PC-3 (cell line): ENCODE data around the gene BAG3. TPM values are rescaled to one million over a fixed set of nuclear protein-coding genes. Genes with fewer than 3 reads are reported as not detected.

Experiments
- ATAC-seq: fragments of 200-7000 bp; cut with Tn5 transposase; 2 replicates; pipeline ENCODE4 v1.9.1; 2020; ENCODE audit warnings: mild to moderate bottlenecking, moderate library complexity
- BruUV-seq: library from RNA; stranded (reverse); fragments of 400-500 nt; replicated peaks from 2 replicates; lab custom pipeline; 2021; lab: Mats Ljungman, UMichigan
- CTCF ChIA-PET: fragments of 300-600 bp; sonication (Branson Sonifier 250); formaldehyde crosslinking; loops from one replicate; lab custom pipeline; 2022; ENCODE audit warnings: antibody characterized with exemption; lab: Charles Lee
- POLR2A ChIA-PET: fragments of 300-600 bp; sonication (Branson Sonifier 250); formaldehyde crosslinking; loops from one replicate; lab custom pipeline; 2022; ENCODE audit warnings: antibody characterized with exemption; ENCODE audit not compliant: unreplicated experiment; lab: Charles Lee
- DNase-seq: peaks from one replicate; pipeline ENCODE4 v3.0.0-alpha.2; 2015
- H2AFZ ChIP-seq: fragments of 300-600 bp; sonication (generic); 2 replicates; pipeline ENCODE4 v1.6.0; 2016; ENCODE audit warnings: antibody characterized with exemption, low read length
- H3F3A ChIP-seq: fragments of 300-600 bp; sonication (generic); one replicate; pipeline ENCODE4 v1.6.0; 2017; ENCODE audit warnings: antibody characterized with exemption, low read length, control low read depth, mild to moderate bottlenecking; ENCODE audit not compliant: unreplicated experiment
- H3K27ac ChIP-seq: fragments of 300-600 bp; sonication (generic); 2 replicates; pipeline ENCODE4 v1.5.1; 2016; ENCODE audit warnings: mild to moderate bottlenecking, low read length
- H3K27me3 ChIP-seq: fragments of 300-600 bp; sonication (generic); 2 replicates; pipeline ENCODE4 v1.6.1; 2016; ENCODE audit warnings: low read length, mixed read lengths
- H3K36me3 ChIP-seq: fragments of 300-600 bp; sonication (generic); 2 replicates; pipeline ENCODE4 v1.6.1; 2016; ENCODE audit warnings: low read depth, mixed run types, low read length, mixed read lengths
- H3K4me1 ChIP-seq: fragments of 300-600 bp; sonication (generic); 2 replicates; pipeline ENCODE4 v1.5.1; 2016; ENCODE audit warnings: low read length; ENCODE audit not compliant: insufficient read depth
- H3K4me2 ChIP-seq: fragments of 300-600 bp; sonication (generic); 2 replicates; pipeline ENCODE4 v1.6.0; 2016; ENCODE audit warnings: low read length
- H3K4me3 ChIP-seq: fragments of 300-600 bp; sonication (generic); 2 replicates; pipeline ENCODE4 v1.5.1; 2016; ENCODE audit warnings: mild to moderate bottlenecking, low read length, mixed read lengths
- H3K79me2 ChIP-seq: fragments of 300-600 bp; sonication (generic); 2 replicates; pipeline ENCODE4 v1.6.1; 2017; ENCODE audit warnings: low read length, mixed read lengths
- H3K9ac ChIP-seq: fragments of 300-600 bp; sonication (generic); 2 replicates; pipeline ENCODE4 v1.6.0; 2016; ENCODE audit warnings: mild to moderate bottlenecking, low read length
- H3K9me2 ChIP-seq: fragments of 300-600 bp; sonication (generic); replicated peaks from 2 replicates; pipeline ENCODE4 v1.6.1; 2016; ENCODE audit warnings: mixed run types, low read length, mixed read lengths
- H3K9me3 ChIP-seq: fragments of 300-600 bp; sonication (generic); 2 replicates; pipeline ENCODE4 v1.6.1; 2016; ENCODE audit warnings: low read length, mixed read lengths
- H4K20me1 ChIP-seq: fragments of 300-600 bp; sonication (generic); 2 replicates; pipeline ENCODE4 v1.6.1; 2016; ENCODE audit warnings: low read length, mixed read lengths
- CTCF ChIP-seq: fragments of 300-600 bp; sonication (generic); conservative IDR thresholded peaks from 2 replicates; pipeline ENCODE4 v1.5.1; 2017; ENCODE audit warnings: antibody characterized with exemption, low read depth, mild to moderate bottlenecking, low read length
- EZH2 ChIP-seq: fragments of 300-600 bp; sonication (generic); IDR thresholded peaks from one replicate; pipeline ENCODE4 v1.6.1; 2017; ENCODE audit warnings: antibody characterized with exemption, mild to moderate bottlenecking, low read length; ENCODE audit not compliant: unreplicated experiment
- EZH2phosphoT487 ChIP-seq: fragments of 300-600 bp; sonication (generic); IDR thresholded peaks from 2 replicates; pipeline ENCODE4 v1.6.1; 2018; ENCODE audit warnings: mild to moderate bottlenecking, antibody characterized with exemption, low read length, borderline replicate concordance
- intact Hi-C: fragments of 100-400 bp; cut with micrococcal nuclease; formaldehyde crosslinking; loops from 2 replicates; pipeline ENCODE4 v1.9.0; 2023
- total RNA-seq: library from RNA; depleted of rRNA; stranded (reverse); fragments of >200 nt; gene quantifications from 2 replicates; pipeline ENCODE4 v1.2.3, GENCODE V29; 2014

The BAG3 gene
- total RNA-seq, 1 experiment from 2014 or later, result 47.1 TPM

DNA sequence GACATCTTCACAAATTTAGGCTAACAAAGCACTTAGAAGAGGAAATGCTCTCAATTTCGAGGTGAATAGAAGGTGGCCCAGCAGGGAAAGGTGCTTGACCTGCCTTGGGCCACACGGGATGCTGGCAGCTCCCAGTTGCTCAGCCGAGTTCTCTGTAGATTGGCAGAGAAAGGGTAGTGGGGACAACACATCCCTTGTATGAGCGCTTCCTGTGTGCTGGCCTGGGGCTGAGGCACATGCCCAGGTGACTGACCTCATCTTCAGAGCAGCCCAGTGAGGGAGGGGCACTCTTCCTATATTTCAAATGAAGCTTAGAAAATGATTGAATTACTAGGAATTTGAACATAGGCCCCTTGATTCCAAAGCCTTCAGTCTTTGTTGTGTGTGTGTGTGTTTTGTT is 20.2 kb downstream of the BAG3 start:
- ATAC-seq (no peak), DNase-seq (no peak)
- no TSS peak for BruUV-seq
- no peaks in the 10 kb centered on the region for H3K27me3 ChIP-seq
- H3F3A ChIP-seq, result peaks cover 3% of the 10 kb centered on the region
- H3K4me3 ChIP-seq, result no peak overlapping the region
- ChIA-PET CTCF (no interaction called here), POLR2A (no interaction called here)
- peaks cover 48% of the 10 kb centered on the region for H3K36me3 ChIP-seq
- no peak overlapping the region for H3K4me2 ChIP-seq
- no peaks in the 10 kb centered on the region for H4K20me1 ChIP-seq
- H3K9me2 ChIP-seq, result no peaks in the 10 kb centered on the region
- no peaks in the 10 kb centered on the region for H3K9me3 ChIP-seq
- peak overlapping the region; percentile 44; the same call in 1 of the 2 replicates for H3K27ac ChIP-seq
- H2AFZ ChIP-seq, result no peak overlapping the region
- H3K79me2 ChIP-seq, result peaks cover 84% of the 10 kb centered on the region
- TF ChIP-seq CTCF, result no peak
- TF ChIP-seq EZH2, result no peak
- TF ChIP-seq EZH2phosphoT487, result no peak
- H3K4me1 ChIP-seq, result peaks cover 76% of the 10 kb centered on the region
- intact Hi-C loops, result loop anchor here (2.0 kb wide), 1 partner anchor 17 kb away; no protein-coding TSS in a partner anchor
- H3K9ac ChIP-seq, result no peak overlapping the region

GRCh38 chr10:119672291-119672690 is 21.1 kb downstream of the BAG3 start:
- peaks cover 85% of the 10 kb centered on the region for H3K79me2 ChIP-seq
- H3K27ac ChIP-seq, result no peak overlapping the region
- H3K4me1 ChIP-seq, result peaks cover 76% of the 10 kb centered on the region
- H4K20me1 ChIP-seq, result no peaks in the 10 kb centered on the region
- intact Hi-C loops, result no loop called here
- ATAC-seq, result no peak
- H3F3A ChIP-seq, result peaks cover 3% of the 10 kb centered on the region
- peaks cover 57% of the 10 kb centered on the region for H3K36me3 ChIP-seq
- no peaks in the 10 kb centered on the region for H3K9me3 ChIP-seq
- no peak for DNase-seq
- no peaks in the 10 kb centered on the region for H3K9me2 ChIP-seq
- no peaks in the 10 kb centered on the region for H3K27me3 ChIP-seq
- H3K4me3 ChIP-seq, result no peak overlapping the region
- no peak overlapping the region for H3K4me2 ChIP-seq
- TF ChIP-seq EZH2phosphoT487 (no peak), EZH2 (no peak), CTCF (no peak)
- no peak overlapping the region for H2AFZ ChIP-seq
- ChIA-PET POLR2A (no interaction called here), CTCF (no interaction called here)
- no TSS peak for BruUV-seq
- no peak overlapping the region for H3K9ac ChIP-seq

GRCh38 chr10:119673271-119673670 is 22.1 kb downstream of the BAG3 start:
- Histone ChIP-seq H3K27me3 (no peaks in the 10 kb centered on the region), H3K9ac (no peak overlapping the region), H3K27ac (0 out of 2 replicates have a peak overlapping the region, but pooled peaks have one; percentile 7), H3K4me1 (peaks cover 77% of the 10 kb centered on the region), H3K79me2 (peaks cover 86% of the 10 kb centered on the region), H3K4me2 (no peak overlapping the region), H3F3A (peaks cover 3% of the 10 kb centered on the region), H3K4me3 (no peak overlapping the region), H3K36me3 (peaks cover 66% of the 10 kb centered on the region), H4K20me1 (no peaks in the 10 kb centered on the region), H2AFZ (no peak overlapping the region), H3K9me2 (no peaks in the 10 kb centered on the region), H3K9me3 (no peaks in the 10 kb centered on the region)
- TF ChIP-seq CTCF (no peak), EZH2phosphoT487 (no peak), EZH2 (no peak)
- POLR2A ChIA-PET, result no interaction called here
- no peak for DNase-seq
- intact Hi-C loops, result no loop called here
- no TSS peak for BruUV-seq
- CTCF ChIA-PET, result no interaction called here
- no peak for ATAC-seq
